ENCODE data around the gene CEP162.
"Not testable (repeated sequence)": the region's sequence is repeated elsewhere in the genome, so short reads cannot be mapped to it uniquely, and the experiment has no call there.

Gene CEP162

GRCh38 chr6:84223608-84224007, 3.8 kb downstream of the CEP162 start:
- not testable (repeated sequence) for DNase-seq

DNA sequence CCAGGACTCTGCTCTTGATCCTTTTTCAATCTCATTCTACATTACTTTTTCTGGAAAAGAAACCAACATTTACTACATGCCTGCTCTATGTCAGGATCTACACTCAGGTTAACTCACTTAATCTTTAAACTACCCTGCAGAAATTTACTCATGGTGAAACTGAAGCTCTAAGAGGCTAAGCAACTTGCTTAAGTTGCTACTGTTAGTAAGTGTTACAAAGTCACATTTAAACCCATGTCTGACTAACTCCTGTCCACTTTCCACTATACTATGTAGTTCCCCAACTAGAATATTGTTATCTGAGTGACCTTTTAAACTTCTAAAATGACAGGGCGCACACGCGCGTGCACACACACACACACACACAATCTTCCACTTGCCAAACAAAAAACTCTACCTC, 5.0 kb downstream of the CEP162 start:
- DNase-seq, result no peak

- no peak for DNase-seq
These were observed 6.5 kb downstream of the CEP162 start for GRCh38 chr6:84220809-84221409.

- no peak for DNase-seq
These were observed 9.4 kb downstream of the CEP162 start for GRCh38 chr6:84218091-84218490.

DNA sequence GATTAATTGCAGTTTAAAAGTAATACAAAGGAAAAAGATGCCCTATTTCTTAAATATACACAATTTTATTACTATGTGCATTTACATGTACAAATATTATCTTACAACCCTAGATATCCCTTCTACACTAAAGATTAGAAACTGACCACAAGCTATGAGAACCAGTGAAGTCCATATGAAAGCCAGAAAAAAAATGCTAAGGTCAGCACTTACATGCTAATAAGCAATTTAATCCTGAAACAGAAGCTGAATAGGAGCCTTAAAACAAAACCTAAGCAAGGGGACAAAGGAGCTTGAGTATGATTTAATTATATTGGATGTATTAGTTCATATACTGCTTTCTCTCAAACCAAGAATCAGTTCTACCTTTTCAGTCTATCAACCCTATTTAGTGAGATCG, 14.2 kb downstream of the CEP162 start:
- no peak for DNase-seq

DNA sequence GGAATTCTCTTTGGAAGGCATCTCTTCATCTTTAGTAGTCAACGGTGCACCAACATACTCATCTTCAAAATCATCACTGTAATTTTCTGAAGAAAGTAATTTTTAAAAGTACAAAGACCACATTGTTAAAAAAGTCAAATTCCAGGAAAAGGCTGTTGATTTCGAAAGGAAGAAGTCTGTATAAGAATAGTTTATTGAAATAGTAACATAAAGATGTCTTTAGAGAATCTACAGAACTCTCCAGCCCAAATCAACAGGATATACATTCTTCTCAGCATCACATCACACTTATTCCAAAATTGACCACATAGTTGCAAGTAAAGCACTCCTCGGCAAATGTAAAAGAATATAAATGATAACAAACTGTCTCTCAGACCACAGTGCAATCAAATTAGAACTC, 23.4 kb downstream of the CEP162 start:
- no peak for DNase-seq

GRCh38 chr6:84199987-84200386, 27.5 kb downstream of the CEP162 start:
- DNase-seq, result not testable (repeated sequence)

DNA sequence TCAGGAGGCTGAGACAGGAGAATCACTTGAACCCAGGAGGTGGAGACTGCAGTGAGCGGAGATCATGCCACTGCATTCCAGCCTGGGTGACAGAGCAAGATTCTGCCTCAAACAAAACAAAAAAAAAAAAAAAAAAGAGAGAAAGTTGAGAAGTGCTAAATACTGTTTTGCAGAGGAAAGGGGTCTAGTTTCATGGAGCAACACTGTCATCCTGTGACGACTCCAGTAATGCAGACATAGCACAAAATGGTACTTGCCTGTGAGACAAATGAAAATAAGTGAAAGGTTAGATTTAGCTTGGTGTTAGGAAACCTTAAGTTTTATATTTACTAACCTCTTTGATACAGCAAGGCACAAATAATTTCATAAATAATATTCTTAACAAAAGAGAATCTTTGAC, 29.7 kb downstream of the CEP162 start:
- no peak for DNase-seq

GRCh38 chr6:84193114-84193708, 34.2 kb downstream of the CEP162 start:
- no peak for DNase-seq

GRCh38 chr6:84191802-84192201, 35.6 kb downstream of the CEP162 start:
- DNase-seq, result no peak

GRCh38 chr6:84189356-84189755, 38.1 kb downstream of the CEP162 start:
- DNase-seq, result not testable (repeated sequence)

GRCh38 chr6:84183430-84183829, 44.0 kb downstream of the CEP162 start:
- no peak for DNase-seq

DNA sequence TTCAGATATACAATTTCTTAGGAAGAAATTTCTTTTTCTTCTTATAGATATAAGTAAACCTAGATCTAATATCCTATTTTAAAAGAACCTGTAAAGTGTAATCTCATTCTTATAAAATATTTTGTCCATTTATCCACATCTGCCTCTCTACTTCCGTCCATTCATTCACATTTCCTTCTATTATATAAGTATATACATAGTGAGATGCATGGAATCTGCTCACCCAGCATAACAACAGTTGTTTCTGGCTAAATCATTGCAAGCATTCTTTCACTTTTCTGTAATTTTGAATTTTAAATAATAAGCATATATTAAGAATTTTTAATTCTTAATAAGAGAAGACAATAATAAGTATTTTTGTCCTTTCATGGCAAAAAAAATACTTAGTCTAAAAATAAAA, 45.4 kb downstream of the CEP162 start:
- no peak for DNase-seq

GRCh38 chr6:84177241-84177640, 50.2 kb downstream of the CEP162 start:
- DNase-seq, result no peak

GRCh38 chr6:84172574-84172973, 54.9 kb downstream of the CEP162 start:
- no peak for DNase-seq

GRCh38 chr6:84172080-84172479, 55.4 kb downstream of the CEP162 start:
- no peak for DNase-seq

GRCh38 chr6:84167457-84167856, 60.0 kb downstream of the CEP162 start:
- no peak for DNase-seq

- no peak for DNase-seq
These were observed 61.0 kb downstream of the CEP162 start for GRCh38 chr6:84166395-84166794.

DNA sequence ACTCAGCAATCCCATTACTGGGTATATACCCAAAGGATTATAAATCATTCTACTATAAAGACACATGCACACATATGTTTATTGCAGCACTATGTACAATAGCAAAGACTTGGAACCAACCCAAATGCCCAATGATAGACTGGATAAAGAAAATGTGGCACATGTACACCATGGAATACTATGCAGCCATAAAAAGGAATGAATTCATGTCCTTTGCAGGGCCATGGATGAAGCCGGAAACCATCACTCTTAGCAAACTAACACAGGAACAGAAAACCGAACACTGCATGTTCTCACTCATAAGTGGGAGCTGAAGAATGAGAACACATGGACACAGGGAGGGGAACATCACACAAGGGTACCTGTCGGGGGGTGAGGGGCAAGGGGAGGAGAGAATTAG, 63.1 kb downstream of the CEP162 start:
- not testable (repeated sequence) for DNase-seq

DNA sequence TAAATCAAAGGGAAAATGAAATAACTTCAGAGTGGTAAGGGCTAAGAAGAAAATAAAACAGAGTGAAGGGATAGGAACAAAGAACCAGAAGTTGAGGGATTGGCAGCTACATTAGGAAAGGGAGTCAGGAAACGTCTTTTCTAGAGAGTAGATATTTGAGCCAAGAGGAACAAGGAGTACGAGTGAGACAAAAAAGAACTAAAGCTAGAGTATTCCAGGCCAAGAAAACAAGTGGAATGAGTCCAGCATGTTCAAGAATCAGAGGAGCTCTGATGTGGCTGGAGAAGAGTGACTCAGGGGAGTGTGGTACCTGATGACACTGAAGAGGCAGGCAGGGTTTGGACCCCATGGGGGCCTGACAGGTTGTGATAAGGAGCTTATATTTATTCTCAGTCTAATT, 66.3 kb downstream of the CEP162 start:
- no peak for DNase-seq

- DNase-seq, result no peak
These were observed 71.1 kb downstream of the CEP162 start for GRCh38 chr6:84156306-84156705.

DNA sequence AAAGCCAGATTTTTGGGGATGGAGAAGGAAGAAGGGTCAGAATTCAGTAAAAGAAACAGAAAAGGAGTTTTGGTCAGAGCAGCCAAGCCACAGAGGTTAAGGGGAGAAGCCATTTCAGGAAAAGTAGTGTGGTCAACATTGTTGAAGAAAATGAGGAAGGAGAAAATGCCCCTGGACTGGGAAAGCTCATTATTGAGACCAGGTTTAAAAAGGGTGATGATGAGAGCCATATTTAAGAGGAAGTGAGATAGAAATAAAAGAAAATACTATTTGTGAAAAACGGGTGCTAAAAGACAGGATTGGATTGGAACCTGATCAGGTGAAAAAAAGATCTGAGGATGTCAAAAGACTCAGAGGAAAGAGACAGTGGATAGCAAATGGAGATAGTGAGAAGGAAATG, 75.8 kb downstream of the CEP162 start:
- no peak for DNase-seq

GRCh38 chr6:84150705-84151104, 76.7 kb downstream of the CEP162 start:
- DNase-seq, result no peak

- no peak for DNase-seq
These were observed 85.9 kb downstream of the CEP162 start for GRCh38 chr6:84141521-84141920.

- DNase-seq, result no peak
These were observed 88.1 kb downstream of the CEP162 start for GRCh38 chr6:84139311-84139710.

Data from activated T-cell treated with anti-CD3 and anti-CD28 coated beads, Interleukin-2, amount 50 U/mL, for 1 hour (primary cell).